Loucy (cell line): ENCODE data around the gene SCAMP4.

Experiments
- H2AFZ ChIP-seq: fragments of 200-600 bp; sonication (generic); 2 replicates; pipeline ENCODE4 v1.6.0; 2016; ENCODE audit warnings: antibody characterized with exemption, mild to moderate bottlenecking, low read length, moderate library complexity
- H3F3A ChIP-seq: fragments of 200-600 bp; 2 replicates; pipeline ENCODE4 v1.6.0; 2016; ENCODE audit warnings: antibody characterized with exemption, low read depth, mild to moderate bottlenecking
- H3K27me3 ChIP-seq: fragments of 200-600 bp; sonication (generic); 2 replicates; pipeline ENCODE4 v1.6.1; 2014; ENCODE audit warnings: low read length, mild to moderate bottlenecking; ENCODE audit not compliant: insufficient read depth, poor library complexity, severe bottlenecking
- H3K36me3 ChIP-seq: fragments of 200-600 bp; sonication (generic); 2 replicates; pipeline ENCODE4 v1.6.1; 2016; ENCODE audit warnings: low read length; ENCODE audit not compliant: insufficient read depth
- H3K4me1 ChIP-seq: fragments of 200-600 bp; sonication (generic); 2 replicates; pipeline ENCODE4 v1.5.1; 2014; ENCODE audit warnings: low read length, mild to moderate bottlenecking; ENCODE audit not compliant: insufficient read depth, poor library complexity, severe bottlenecking
- H3K4me2 ChIP-seq: fragments of 200-600 bp; sonication (generic); 2 replicates; pipeline ENCODE4 v1.6.0; 2014; ENCODE audit warnings: antibody characterized with exemption, low read length, low read depth, mild to moderate bottlenecking; ENCODE audit not compliant: poor library complexity, severe bottlenecking
- H3K4me3 ChIP-seq: fragments of 200-600 bp; sonication (generic); 2 replicates; pipeline ENCODE4 v1.5.1; 2014; ENCODE audit warnings: low read length, mild to moderate bottlenecking, mixed read lengths; ENCODE audit not compliant: poor library complexity, severe bottlenecking
- H3K79me2 ChIP-seq: fragments of 200-600 bp; sonication (generic); 2 replicates; pipeline ENCODE4 v1.6.1; 2014; ENCODE audit warnings: low read length; ENCODE audit not compliant: insufficient read depth
- H3K9ac ChIP-seq: fragments of 200-600 bp; sonication (generic); 2 replicates; pipeline ENCODE4 v1.6.0; 2014; ENCODE audit warnings: mild to moderate bottlenecking, low read depth, low read length, moderate library complexity; ENCODE audit not compliant: poor library complexity, severe bottlenecking
- H3K9me2 ChIP-seq: fragments of 200-600 bp; sonication (generic); replicated peaks from 2 replicates; pipeline ENCODE4 v1.6.1; 2016; ENCODE audit warnings: low read depth, low read length, mixed read lengths
- H3K9me3 ChIP-seq: fragments of 200-600 bp; sonication (generic); 2 replicates; pipeline ENCODE4 v1.6.1; 2014; ENCODE audit warnings: mild to moderate bottlenecking, antibody characterized with exemption, low read length, low read depth; ENCODE audit not compliant: insufficient read depth
- H4K20me1 ChIP-seq: fragments of 200-600 bp; sonication (generic); 2 replicates; pipeline ENCODE4 v1.6.0; 2014; ENCODE audit warnings: antibody characterized with exemption, low read length, mild to moderate bottlenecking; ENCODE audit not compliant: insufficient read depth, poor library complexity, severe bottlenecking
- CTCF ChIP-seq: fragments of 200-600 bp; sonication (generic); conservative IDR thresholded peaks from 2 replicates; pipeline ENCODE4 v1.5.1; 2014; ENCODE audit warnings: mild to moderate bottlenecking, antibody characterized with exemption, low read length
- EZH2phosphoT487 ChIP-seq: fragments of 200-600 bp; IDR thresholded peaks from 2 replicates; pipeline ENCODE4 v1.6.1; 2018; ENCODE audit warnings: antibody characterized with exemption, mild to moderate bottlenecking, moderate library complexity, borderline replicate concordance

SCAMP4 gene

GRCh38 chr19:1911995-1912394, 6.8 kb downstream of the SCAMP4 start:
- Histone ChIP-seq H3K4me1 (no peaks in the 10 kb centered on the region), H3K4me2 (no peak overlapping the region), H3K9ac (no peak overlapping the region), H3K36me3 (peaks cover 9% of the 10 kb centered on the region; the same call in 1 of the 2 replicates), H3K79me2 (peaks cover 56% of the 10 kb centered on the region), H2AFZ (no peak overlapping the region), H3F3A (no peaks in the 10 kb centered on the region), H3K9me3 (no peaks in the 10 kb centered on the region), H4K20me1 (peaks cover 10% of the 10 kb centered on the region), H3K27me3 (no peaks in the 10 kb centered on the region), H3K4me3 (no peak overlapping the region), H3K9me2 (no peaks in the 10 kb centered on the region)
- TF ChIP-seq CTCF (no peak), EZH2phosphoT487 (no peak)

- Histone ChIP-seq H3K36me3 (peaks cover 9% of the 10 kb centered on the region; the same call in 1 of the 2 replicates), H3K4me1 (no peaks in the 10 kb centered on the region), H3K79me2 (peaks cover 46% of the 10 kb centered on the region; the same call in 1 of the 2 replicates), H4K20me1 (peaks cover 10% of the 10 kb centered on the region), H3K9me3 (no peaks in the 10 kb centered on the region), H3K4me2 (no peak overlapping the region), H2AFZ (no peak overlapping the region), H3K4me3 (no peak overlapping the region), H3K27me3 (no peaks in the 10 kb centered on the region), H3K9me2 (no peaks in the 10 kb centered on the region), H3F3A (no peaks in the 10 kb centered on the region), H3K9ac (no peak overlapping the region)
- TF ChIP-seq EZH2phosphoT487 (no peak), CTCF (no peak)
These were observed 7.7 kb downstream of the SCAMP4 start for GRCh38 chr19:1912760-1913505.

GRCh38 chr19:1913781-1914577, 8.8 kb downstream of the SCAMP4 start:
- Histone ChIP-seq H3K4me2 (no peak overlapping the region), H3K4me1 (no peaks in the 10 kb centered on the region), H3K9ac (no peak overlapping the region), H3K9me3 (no peaks in the 10 kb centered on the region), H3K4me3 (no peak overlapping the region), H2AFZ (no peak overlapping the region), H3K9me2 (no peaks in the 10 kb centered on the region), H3K27me3 (no peaks in the 10 kb centered on the region), H3K36me3 (peaks cover 10% of the 10 kb centered on the region; the same call in 1 of the 2 replicates), H4K20me1 (peaks cover 10% of the 10 kb centered on the region), H3K79me2 (peaks cover 41% of the 10 kb centered on the region; the same call in 1 of the 2 replicates), H3F3A (no peaks in the 10 kb centered on the region)
- TF ChIP-seq EZH2phosphoT487 (no peak), CTCF (no peak)
